ENCODE results near the gene FOXO1.

GRCh38 chr13:40579535-40579934 lies 86.9 kb downstream of the FOXO1 start:
- no peak for TF ChIP-seq CTCF (IDR thresholded peaks at IDR 0.05; ENCODE audit: low read depth, low read length, poor library complexity, severe bottlenecking)
- TF ChIP-seq EZH2phosphoT487 (IDR thresholded peaks at IDR 0.05; ENCODE audit: borderline replicate concordance, low read length) = no peak
